Central memory CD8-positive, alpha-beta T cell (primary cell): Measurements from ENCODE around the gene NRTN.
"Not testable (repeated sequence)": the region's sequence is repeated elsewhere in the genome, so short reads cannot be mapped to it uniquely, and the experiment has no call there.

Experiments
- ATAC-seq: fragments of 150-1000 bp; cut with Tn5 transposase; replicated peaks from 2 replicates; pipeline ENCODE4 v1.10.0; 2022; ENCODE audit warnings: mild to moderate bottlenecking, moderate FRiP score, moderate number of reproducible peaks; ENCODE audit not compliant: poor library complexity, severe bottlenecking; ENCODE audit errors: extremely low read depth
- DNase-seq, 2 donors: peaks; one replicate each; pipeline ENCODE4 v3.0.0; 2021; ENCODE audit warnings: low spot score in 2 of 2
- H3K27ac Mint-ChIP-seq: one replicate; pipeline ENCODE4 v1.8.0; 2022; ENCODE audit warnings: low read depth, mild to moderate bottlenecking, moderate library complexity, mixed read lengths
- H3K27me3 Mint-ChIP-seq: one replicate; pipeline ENCODE4 v1.8.0; 2022; ENCODE audit warnings: mixed read lengths
- H3K36me3 Mint-ChIP-seq: one replicate; pipeline ENCODE4 v1.8.0; 2022; ENCODE audit warnings: mild to moderate bottlenecking, moderate library complexity, mixed read lengths; ENCODE audit not compliant: insufficient read depth
- H3K4me1 Mint-ChIP-seq: one replicate; pipeline ENCODE4 v1.8.0; 2022; ENCODE audit warnings: mixed read lengths
- H3K4me3 Mint-ChIP-seq: one replicate; pipeline ENCODE4 v1.8.0; 2022; ENCODE audit warnings: mild to moderate bottlenecking, moderate library complexity, mixed read lengths
- H3K9me3 Mint-ChIP-seq: one replicate; pipeline ENCODE4 v1.8.0; 2022; ENCODE audit warnings: mixed read lengths

The NRTN gene

GRCh38 chr19:5857203-5858081 is 52.6 kb downstream of the NRTN start:
- no peak for DNase-seq
- H3K4me3 Mint-ChIP-seq = no peak overlapping the region
- no peaks in the 10 kb centered on the region for H3K4me1 Mint-ChIP-seq
- H3K27me3 Mint-ChIP-seq = peaks cover 10% of the 10 kb centered on the region
- H3K27ac Mint-ChIP-seq = no peak overlapping the region
- ATAC-seq = no peak
- H3K9me3 Mint-ChIP-seq = no peaks in the 10 kb centered on the region
- H3K36me3 Mint-ChIP-seq = no peaks in the 10 kb centered on the region

- ATAC-seq = no peak
- peaks cover 4% of the 10 kb centered on the region for H3K36me3 Mint-ChIP-seq
- no peaks in the 10 kb centered on the region for H3K4me1 Mint-ChIP-seq
- H3K4me3 Mint-ChIP-seq = no peak overlapping the region
- H3K9me3 Mint-ChIP-seq = no peaks in the 10 kb centered on the region
- H3K27me3 Mint-ChIP-seq = peaks cover 35% of the 10 kb centered on the region
- no peak for DNase-seq
- no peak overlapping the region for H3K27ac Mint-ChIP-seq
Measured at GRCh38 chr19:5863030-5863665, 58.3 kb downstream of the NRTN start.

GRCh38 chr19:5864013-5864720 is 59.3 kb downstream of the NRTN start:
- Mint-ChIP-seq H3K9me3 (no peaks in the 10 kb centered on the region), H3K4me1 (no peaks in the 10 kb centered on the region), H3K4me3 (no peak overlapping the region), H3K36me3 (peaks cover 4% of the 10 kb centered on the region), H3K27ac (no peak overlapping the region), H3K27me3 (peaks cover 37% of the 10 kb centered on the region)
- no peak for ATAC-seq
- no peak for DNase-seq

GRCh38 chr19:5864725-5865486 is 60.0 kb downstream of the NRTN start:
- no peaks in the 10 kb centered on the region for H3K4me1 Mint-ChIP-seq
- H3K9me3 Mint-ChIP-seq = no peaks in the 10 kb centered on the region
- ATAC-seq (no peak), DNase-seq (no peak)
- peaks cover 37% of the 10 kb centered on the region for H3K27me3 Mint-ChIP-seq
- H3K27ac Mint-ChIP-seq = no peak overlapping the region
- H3K36me3 Mint-ChIP-seq = peaks cover 4% of the 10 kb centered on the region
- H3K4me3 Mint-ChIP-seq = no peak overlapping the region

DNA sequence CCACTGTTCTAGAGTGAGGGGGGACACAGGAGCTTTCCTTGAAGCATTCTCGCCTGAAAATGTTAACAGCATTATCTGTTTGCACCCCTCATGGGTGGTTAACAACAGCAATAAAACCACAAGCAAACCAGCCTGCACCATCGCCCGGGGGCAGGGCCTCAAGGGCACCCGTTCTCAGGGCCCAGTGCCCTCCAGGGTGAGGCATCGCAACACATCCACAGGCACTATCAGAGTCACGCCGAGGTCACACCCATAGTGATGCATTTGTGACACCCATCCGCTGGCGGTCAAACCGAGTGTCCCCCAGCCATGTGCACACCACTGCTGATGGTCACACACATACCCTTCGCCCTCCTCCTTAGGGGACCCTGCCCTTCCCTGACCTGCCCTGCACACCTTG is 60.9 kb downstream of the NRTN start:
- Mint-ChIP-seq H3K36me3 (peaks cover 4% of the 10 kb centered on the region), H3K27me3 (peaks cover 37% of the 10 kb centered on the region), H3K27ac (no peak overlapping the region), H3K9me3 (no peaks in the 10 kb centered on the region), H3K4me1 (no peaks in the 10 kb centered on the region), H3K4me3 (no peak overlapping the region)
- DNase-seq (no peak), ATAC-seq (no peak)

GRCh38 chr19:5867201-5868136 is 62.6 kb downstream of the NRTN start:
- H3K4me1 Mint-ChIP-seq = no peaks in the 10 kb centered on the region
- no peak overlapping the region for H3K27ac Mint-ChIP-seq
- DNase-seq = no peak

DNA sequence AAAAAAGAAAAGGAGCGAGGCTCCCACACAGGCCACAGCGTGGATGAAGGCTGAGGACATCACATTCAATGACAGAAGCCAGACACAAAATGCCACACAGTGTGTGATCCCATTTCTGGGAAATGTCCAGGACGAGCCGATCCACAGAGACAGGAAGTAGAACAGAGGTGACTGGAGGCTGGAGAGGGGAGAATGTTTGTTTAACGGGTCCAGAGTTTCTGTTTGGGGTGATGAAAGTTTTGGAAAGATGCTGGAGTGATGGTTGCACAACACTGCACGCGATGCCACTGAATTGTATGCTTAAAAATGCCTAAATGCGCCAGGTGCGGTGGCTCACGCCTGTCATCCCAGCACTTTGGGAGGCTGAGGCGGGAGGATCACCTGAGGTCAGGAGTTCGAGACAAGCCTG is 66.1 kb downstream of the NRTN start:
- no peaks in the 10 kb centered on the region for H3K9me3 Mint-ChIP-seq
- H3K36me3 Mint-ChIP-seq = no peaks in the 10 kb centered on the region
- no peak overlapping the region for H3K4me3 Mint-ChIP-seq
- peaks cover 11% of the 10 kb centered on the region for H3K27me3 Mint-ChIP-seq
- no peak for ATAC-seq
- no peak for DNase-seq
- H3K27ac Mint-ChIP-seq = no peak overlapping the region
- H3K4me1 Mint-ChIP-seq = no peaks in the 10 kb centered on the region

More at GRCh38 chr19:5867201-5868136, 62.6 kb downstream of the NRTN start:
- peaks cover 4% of the 10 kb centered on the region for H3K36me3 Mint-ChIP-seq
- H3K9me3 Mint-ChIP-seq = no peaks in the 10 kb centered on the region
- ATAC-seq = no peak
- H3K4me3 Mint-ChIP-seq = no peak overlapping the region
- peaks cover 26% of the 10 kb centered on the region for H3K27me3 Mint-ChIP-seq

DNA sequence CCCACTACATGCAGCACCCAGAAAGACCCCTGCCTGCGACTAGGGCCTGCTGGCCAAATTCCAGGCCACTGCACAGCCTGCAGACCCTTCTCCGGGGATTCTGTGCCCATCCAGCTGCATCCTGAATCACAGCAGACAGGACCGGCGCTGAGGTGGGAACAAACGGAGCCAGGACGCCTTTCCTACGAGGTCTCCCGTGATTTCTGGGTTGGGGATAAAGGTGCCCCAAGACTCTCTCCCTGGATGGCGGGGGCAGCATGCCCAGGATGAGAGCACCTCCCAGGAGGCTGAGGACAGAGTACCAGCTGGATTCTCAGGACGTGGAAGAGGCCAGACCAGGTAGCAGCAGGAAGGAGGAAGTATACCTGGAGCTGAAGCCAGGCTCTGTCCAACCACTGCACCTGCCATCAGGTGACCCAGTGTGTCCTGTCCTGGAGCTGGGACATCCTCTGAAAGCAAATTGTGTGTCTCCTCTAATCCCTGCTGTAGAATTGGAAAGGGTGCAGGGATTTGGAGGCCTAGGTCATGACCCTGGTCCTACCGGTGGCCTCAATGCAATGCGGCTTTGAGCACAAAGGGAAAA is 68.8 kb downstream of the NRTN start:
- Mint-ChIP-seq H3K9me3 (no peaks in the 10 kb centered on the region), H3K4me3 (no peak overlapping the region), H3K27ac (no peak overlapping the region), H3K27me3 (peaks cover 23% of the 10 kb centered on the region), H3K4me1 (no peaks in the 10 kb centered on the region), H3K36me3 (no peaks in the 10 kb centered on the region)
- no peak for ATAC-seq
- DNase-seq = no peak

GRCh38 chr19:5874496-5874895 is 69.6 kb downstream of the NRTN start:
- not testable (repeated sequence) for H3K27ac Mint-ChIP-seq, H3K4me1 Mint-ChIP-seq, ATAC-seq, H3K4me3 Mint-ChIP-seq, DNase-seq, H3K36me3 Mint-ChIP-seq, H3K9me3 Mint-ChIP-seq
- peaks cover 23% of the 10 kb centered on the region for H3K27me3 Mint-ChIP-seq

DNA sequence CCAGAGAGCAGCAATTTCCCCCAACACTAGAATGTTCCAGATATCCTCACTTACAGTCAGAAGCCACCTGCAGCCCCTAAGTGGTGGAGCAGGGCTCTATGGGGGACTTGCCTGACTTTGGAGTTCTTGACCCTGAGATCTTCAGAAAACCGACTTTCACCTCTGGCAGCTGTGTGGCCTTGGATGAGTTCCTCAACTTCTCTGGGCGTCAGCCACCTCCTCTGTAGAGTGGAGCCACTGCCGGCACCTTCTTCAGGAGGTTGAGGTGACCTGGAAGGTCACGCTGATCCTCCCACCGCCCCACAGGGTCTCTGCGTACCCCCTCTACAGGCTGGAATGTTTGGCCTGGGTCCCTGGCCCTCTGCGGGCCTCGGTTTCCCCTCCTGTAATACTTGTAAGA is 72.6 kb downstream of the NRTN start:
- Mint-ChIP-seq H3K4me3 (no peak overlapping the region), H3K27me3 (peaks cover 27% of the 10 kb centered on the region), H3K36me3 (no peaks in the 10 kb centered on the region), H3K9me3 (no peaks in the 10 kb centered on the region), H3K27ac (no peak overlapping the region), H3K4me1 (no peaks in the 10 kb centered on the region)
- DNase-seq (no peak), ATAC-seq (no peak)

DNA sequence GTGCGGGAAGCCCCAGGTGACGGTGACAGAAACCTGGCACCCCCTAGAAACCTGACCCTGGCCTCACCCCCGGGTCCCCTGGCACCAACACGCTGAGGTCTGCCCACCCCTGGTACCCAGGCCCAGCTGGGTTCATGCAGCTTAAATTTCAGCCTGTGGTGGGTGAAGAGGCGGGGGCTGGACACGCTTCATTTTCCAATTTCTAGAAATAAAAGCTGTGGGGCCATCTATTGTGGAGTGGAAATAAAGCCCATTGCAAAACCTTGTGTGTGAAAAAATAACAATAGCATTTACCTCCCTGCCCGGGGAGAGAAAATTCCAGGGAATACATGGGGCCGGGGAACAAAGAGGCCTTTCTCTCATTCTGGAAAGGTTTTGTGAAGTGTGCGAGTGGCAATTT is 73.0 kb downstream of the NRTN start:
- no peaks in the 10 kb centered on the region for H3K4me1 Mint-ChIP-seq
- H3K36me3 Mint-ChIP-seq = no peaks in the 10 kb centered on the region
- H3K9me3 Mint-ChIP-seq = no peaks in the 10 kb centered on the region
- no peak for ATAC-seq
- peaks cover 32% of the 10 kb centered on the region for H3K27me3 Mint-ChIP-seq
- DNase-seq = no peak
- no peak overlapping the region for H3K27ac Mint-ChIP-seq
- no peak overlapping the region for H3K4me3 Mint-ChIP-seq
